T-helper 2 cell (primary cell): Measurements from ENCODE around the gene NUDT16L1.

Source experiments
- DNase-seq, 5 experiments: peaks; one replicate each; pipeline versions ENCODE4 v3.0.0 to v3.0.0-alpha.2; 2012 to 2022

The NUDT16L1 gene

GRCh38 chr16:4683255-4684057 lies 9.9 kb upstream of the NUDT16L1 start:
- no peak for DNase-seq

GRCh38 chr16:4684058-4684715 lies 9.2 kb upstream of the NUDT16L1 start:
- no peak for DNase-seq

GRCh38 chr16:4684763-4685162 lies 8.6 kb upstream of the NUDT16L1 start:
- DNase-seq, result no peak

- DNase-seq, result no peak
Measured at GRCh38 chr16:4685292-4685691, 8.1 kb upstream of the NUDT16L1 start.

GRCh38 chr16:4685776-4686496 lies 7.4 kb upstream of the NUDT16L1 start:
- no peak for DNase-seq

GRCh38 chr16:4686497-4687210 lies 6.7 kb upstream of the NUDT16L1 start:
- no peak for DNase-seq

- DNase-seq, result no peak
Measured at GRCh38 chr16:4687416-4687815, 5.9 kb upstream of the NUDT16L1 start.

GRCh38 chr16:4687946-4688673 lies 5.3 kb upstream of the NUDT16L1 start:
- no peak for DNase-seq

- DNase-seq, result no peak
Measured at GRCh38 chr16:4688674-4689045, 4.7 kb upstream of the NUDT16L1 start.

GRCh38 chr16:4689091-4689671 lies 4.2 kb upstream of the NUDT16L1 start:
- no peak for DNase-seq

- DNase-seq, result no peak
Measured at GRCh38 chr16:4689864-4690704, 3.3 kb upstream of the NUDT16L1 start.

GRCh38 chr16:4690946-4691665 lies 2.3 kb upstream of the NUDT16L1 start:
- DNase-seq, result no peak

- no peak for DNase-seq
Measured at GRCh38 chr16:4691666-4692412, 1.5 kb upstream of the NUDT16L1 start.

- DNase-seq, result peak in 1 of 5 experiments; percentile 23
Measured at GRCh38 chr16:4692460-4693295, 684 bp upstream of the NUDT16L1 start.

GRCh38 chr16:4693956-4694641 lies 737 bp downstream of the NUDT16L1 start:
- DNase-seq, result peak in 2 of 5 experiments; percentile 46 to 66

- DNase-seq, result no peak
Measured at GRCh38 chr16:4694642-4695451, 1.5 kb downstream of the NUDT16L1 start.
